ENCODE measurements around the gene IL1RAPL1. TPM values are rescaled to one million over a fixed set of nuclear protein-coding genes. Genes with fewer than 3 reads are reported as not detected.

The IL1RAPL1 gene
- total RNA-seq, 4 donors from 2014 or later, result 0.42 to 0.99 (median 0.46) TPM

GRCh38 chrX:29965634-29966033 is 1378.4 kb downstream of the IL1RAPL1 start:
- no peaks in the 10 kb centered on the region for H3K4me1 ChIP-seq
- no peak for DNase-seq (ENCODE audit: extremely low spot score)
- H3K27ac ChIP-seq (replicated peaks in 1 of 4), result no peak overlapping the region
- no peaks in the 10 kb centered on the region for H3K36me3 ChIP-seq
- H3K9me3 ChIP-seq, result no peaks in the 10 kb centered on the region
- TF ChIP-seq POLR2AphosphoS5 (IDR thresholded peaks at IDR 0.05), result no peak
- TF ChIP-seq EP300 (IDR thresholded peaks at IDR 0.05), result no peak
- TF ChIP-seq, protein P1, sequence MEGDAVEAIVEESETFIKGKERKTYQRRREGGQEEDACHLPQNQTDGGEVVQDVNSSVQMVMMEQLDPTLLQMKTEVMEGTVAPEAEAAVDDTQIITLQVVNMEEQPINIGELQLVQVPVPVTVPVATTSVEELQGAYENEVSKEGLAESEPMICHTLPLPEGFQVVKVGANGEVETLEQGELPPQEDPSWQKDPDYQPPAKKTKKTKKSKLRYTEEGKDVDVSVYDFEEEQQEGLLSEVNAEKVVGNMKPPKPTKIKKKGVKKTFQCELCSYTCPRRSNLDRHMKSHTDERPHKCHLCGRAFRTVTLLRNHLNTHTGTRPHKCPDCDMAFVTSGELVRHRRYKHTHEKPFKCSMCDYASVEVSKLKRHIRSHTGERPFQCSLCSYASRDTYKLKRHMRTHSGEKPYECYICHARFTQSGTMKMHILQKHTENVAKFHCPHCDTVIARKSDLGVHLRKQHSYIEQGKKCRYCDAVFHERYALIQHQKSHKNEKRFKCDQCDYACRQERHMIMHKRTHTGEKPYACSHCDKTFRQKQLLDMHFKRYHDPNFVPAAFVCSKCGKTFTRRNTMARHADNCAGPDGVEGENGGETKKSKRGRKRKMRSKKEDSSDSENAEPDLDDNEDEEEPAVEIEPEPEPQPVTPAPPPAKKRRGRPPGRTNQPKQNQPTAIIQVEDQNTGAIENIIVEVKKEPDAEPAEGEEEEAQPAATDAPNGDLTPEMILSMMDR (IDR thresholded peaks at IDR 0.05), result no peak
- TF ChIP-seq POLR2A (IDR thresholded peaks at IDR 0.05; ENCODE audit: low read depth), result no peak
- intact Hi-C loops (cut with DNase I), result no loop called here
- no peaks in the 10 kb centered on the region for H3K27me3 ChIP-seq
- H3K4me3 ChIP-seq, result no peak overlapping the region
- 52% methylated on average over 1 of the region's 1 CpG for WGBS

GRCh38 chrX:29992083-29992482 is 1404.8 kb downstream of the IL1RAPL1 start:
- H3K9me3 ChIP-seq, result no peaks in the 10 kb centered on the region
- H3K27me3 ChIP-seq, result no peaks in the 10 kb centered on the region
- no peak overlapping the region for H3K4me3 ChIP-seq
- no peaks in the 10 kb centered on the region for H3K36me3 ChIP-seq
- no peak for DNase-seq (ENCODE audit: extremely low spot score)
- no peak for TF ChIP-seq POLR2A (IDR thresholded peaks at IDR 0.05; ENCODE audit: low read depth)
- TF ChIP-seq EP300 (IDR thresholded peaks at IDR 0.05), result no peak
- no peak for TF ChIP-seq POLR2AphosphoS5 (IDR thresholded peaks at IDR 0.05)
- TF ChIP-seq, protein P1 (IDR thresholded peaks at IDR 0.05), result no peak
- no peaks in the 10 kb centered on the region for H3K4me1 ChIP-seq
- WGBS, result 79% methylated on average over 3 of the region's 3 CpGs
- H3K27ac ChIP-seq (replicated peaks in 1 of 4), result no peak overlapping the region
- intact Hi-C loops (cut with DNase I), result no loop called here

GRCh38 chrX:30005813-30006212 is 1418.6 kb downstream of the IL1RAPL1 start:
- H3K4me1 ChIP-seq, result no peaks in the 10 kb centered on the region
- DNase-seq (ENCODE audit: extremely low spot score), result no peak
- no peaks in the 10 kb centered on the region for H3K27me3 ChIP-seq
- no peak overlapping the region for H3K27ac ChIP-seq (replicated peaks in 1 of 4)
- intact Hi-C loops (cut with DNase I), result no loop called here
- no peaks in the 10 kb centered on the region for H3K36me3 ChIP-seq
- TF ChIP-seq, protein P1 (IDR thresholded peaks at IDR 0.05), result no peak
- TF ChIP-seq POLR2A (IDR thresholded peaks at IDR 0.05; ENCODE audit: low read depth), result no peak
- TF ChIP-seq EP300 (IDR thresholded peaks at IDR 0.05), result no peak
- TF ChIP-seq POLR2AphosphoS5 (IDR thresholded peaks at IDR 0.05), result no peak
- no peaks in the 10 kb centered on the region for H3K9me3 ChIP-seq
- H3K4me3 ChIP-seq, result no peak overlapping the region
- WGBS, result 47% methylated on average over 1 of the region's 1 CpG

Small RNAs within 50 kb of the gene (small RNA-seq; reads per million reads assigned to genes)
- gene MIR4666B (0 reads per million in 3 donors), gene RF00284 (0 reads per million in 3 donors), gene RNA5SP500 (5.9 to 40.6 (median 8.0) reads per million in 3 donors)

Measured in esophagus muscularis mucosa (tissue), 4 donors.